Parathyroid adenoma (tissue), 2 donors: ENCODE data around the gene ARMCX5.

Source experiments
- H2AFZ ChIP-seq: fragments of 300-600 bp; sonication (generic); one replicate; pipeline ENCODE4 v1.7.0; 2017; ENCODE audit warnings: antibody characterized with exemption, mild to moderate bottlenecking
- H3K27ac ChIP-seq: fragments of 300-600 bp; sonication (generic); one replicate; pipeline ENCODE4 v1.7.0; 2017
- H3K27me3 ChIP-seq: fragments of 300-600 bp; sonication (generic); one replicate; pipeline ENCODE4 v1.7.0; 2017; ENCODE audit warnings: low read length; ENCODE audit not compliant: control insufficient read depth, insufficient read depth
- H3K36me3 ChIP-seq: fragments of 300-600 bp; sonication (generic); one replicate; pipeline ENCODE4 v1.7.0; 2017; ENCODE audit warnings: low read length; ENCODE audit not compliant: control insufficient read depth, insufficient read depth
- H3K4me1 ChIP-seq: fragments of 300-600 bp; sonication (generic); one replicate; pipeline ENCODE4 v1.7.0; 2017; ENCODE audit warnings: control low read depth
- H3K4me2 ChIP-seq: fragments of 300-600 bp; sonication (generic); one replicate; pipeline ENCODE4 v1.7.0; 2017; ENCODE audit warnings: low read length
- H3K4me3 ChIP-seq: fragments of 300-600 bp; sonication (generic); one replicate; pipeline ENCODE4 v1.7.0; 2017; ENCODE audit warnings: low read depth, low read length
- H3K79me2 ChIP-seq: fragments of 300-600 bp; sonication (generic); one replicate; pipeline ENCODE4 v1.7.0; 2017; ENCODE audit warnings: control low read depth
- H3K9ac ChIP-seq: fragments of 300-600 bp; sonication (generic); one replicate; pipeline ENCODE4 v1.7.0; 2017; ENCODE audit warnings: mild to moderate bottlenecking
- H3K9me3 ChIP-seq: fragments of 300-600 bp; sonication (generic); one replicate; pipeline ENCODE4 v1.7.0; 2017; ENCODE audit warnings: low read length; ENCODE audit not compliant: control insufficient read depth
- TF ChIP-seq, protein P1 (sequence below): fragments of 300-600 bp; sonication (generic); IDR thresholded peaks from one replicate; pipeline ENCODE4 v1.7.0; 2017; ENCODE audit warnings: antibody characterized with exemption, mild to moderate bottlenecking
- donor health status: primary hyperparathyroidism.

Gene ARMCX5

GRCh38 chrX:102593367-102593766 lies 5.9 kb upstream of the ARMCX5 start:
- no peaks in the 10 kb centered on the region for H3K27me3 ChIP-seq
- H3K9me3 ChIP-seq = no peaks in the 10 kb centered on the region
- no peak overlapping the region for H2AFZ ChIP-seq
- H3K9ac ChIP-seq = no peak overlapping the region
- no peaks in the 10 kb centered on the region for H3K36me3 ChIP-seq
- no peaks in the 10 kb centered on the region for H3K4me1 ChIP-seq
- no peak overlapping the region for H3K4me3 ChIP-seq
- no peak overlapping the region for H3K4me2 ChIP-seq
- H3K79me2 ChIP-seq = no peaks in the 10 kb centered on the region
- TF ChIP-seq, protein P1, sequence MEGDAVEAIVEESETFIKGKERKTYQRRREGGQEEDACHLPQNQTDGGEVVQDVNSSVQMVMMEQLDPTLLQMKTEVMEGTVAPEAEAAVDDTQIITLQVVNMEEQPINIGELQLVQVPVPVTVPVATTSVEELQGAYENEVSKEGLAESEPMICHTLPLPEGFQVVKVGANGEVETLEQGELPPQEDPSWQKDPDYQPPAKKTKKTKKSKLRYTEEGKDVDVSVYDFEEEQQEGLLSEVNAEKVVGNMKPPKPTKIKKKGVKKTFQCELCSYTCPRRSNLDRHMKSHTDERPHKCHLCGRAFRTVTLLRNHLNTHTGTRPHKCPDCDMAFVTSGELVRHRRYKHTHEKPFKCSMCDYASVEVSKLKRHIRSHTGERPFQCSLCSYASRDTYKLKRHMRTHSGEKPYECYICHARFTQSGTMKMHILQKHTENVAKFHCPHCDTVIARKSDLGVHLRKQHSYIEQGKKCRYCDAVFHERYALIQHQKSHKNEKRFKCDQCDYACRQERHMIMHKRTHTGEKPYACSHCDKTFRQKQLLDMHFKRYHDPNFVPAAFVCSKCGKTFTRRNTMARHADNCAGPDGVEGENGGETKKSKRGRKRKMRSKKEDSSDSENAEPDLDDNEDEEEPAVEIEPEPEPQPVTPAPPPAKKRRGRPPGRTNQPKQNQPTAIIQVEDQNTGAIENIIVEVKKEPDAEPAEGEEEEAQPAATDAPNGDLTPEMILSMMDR = no peak
- H3K27ac ChIP-seq = no peak overlapping the region

DNA sequence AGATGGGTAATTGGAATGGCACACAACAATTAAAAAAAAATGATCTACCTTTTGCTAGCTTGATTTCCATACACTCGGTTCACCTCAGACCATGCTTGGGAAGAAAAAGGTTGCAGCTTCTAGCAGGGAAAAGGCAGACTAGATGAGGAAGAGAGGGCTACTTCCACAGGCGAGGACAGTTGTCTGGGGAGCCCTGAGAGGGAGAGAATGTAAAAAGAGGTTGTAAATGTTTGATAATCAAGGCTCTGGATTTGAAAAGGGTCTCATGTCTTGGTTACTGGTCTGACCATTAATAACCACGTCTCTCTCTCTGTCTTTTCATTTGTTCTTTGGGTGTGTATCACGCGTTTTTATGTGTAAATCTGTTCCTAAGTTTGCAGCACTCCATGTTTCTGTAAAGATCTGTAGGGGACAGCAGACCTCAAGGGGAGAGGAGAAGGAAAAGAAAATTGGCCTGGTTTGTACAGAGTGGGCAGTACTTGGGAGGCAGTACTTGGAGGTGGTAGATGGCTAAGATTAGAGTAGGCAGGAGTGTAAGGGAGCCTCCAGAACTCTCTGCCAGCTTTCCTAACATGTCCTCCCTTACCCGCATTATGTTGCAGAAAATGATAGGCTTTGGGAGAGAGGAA lies 750 bp downstream of the ARMCX5 start:
- TF ChIP-seq, protein P1 = no peak
- Histone ChIP-seq H3K4me2 (peak overlapping the region; percentile 75), H3K4me1 (no peaks in the 10 kb centered on the region), H3K27me3 (no peaks in the 10 kb centered on the region), H3K27ac (peak overlapping the region; percentile 93), H3K4me3 (peak overlapping the region; percentile 86), H3K36me3 (no peaks in the 10 kb centered on the region), H2AFZ (peak overlapping the region; percentile 87), H3K9me3 (no peaks in the 10 kb centered on the region), H3K9ac (peak overlapping the region; percentile 76), H3K79me2 (no peaks in the 10 kb centered on the region)

- H3K9me3 ChIP-seq = no peaks in the 10 kb centered on the region
- H3K4me2 ChIP-seq = no peak overlapping the region
- H3K4me3 ChIP-seq = no peak overlapping the region
- H3K79me2 ChIP-seq = no peaks in the 10 kb centered on the region
- no peak overlapping the region for H3K9ac ChIP-seq
- TF ChIP-seq, protein P1 = no peak
- no peaks in the 10 kb centered on the region for H3K27me3 ChIP-seq
- H3K27ac ChIP-seq = no peak overlapping the region
- H3K4me1 ChIP-seq = no peaks in the 10 kb centered on the region
- no peaks in the 10 kb centered on the region for H3K36me3 ChIP-seq
- H2AFZ ChIP-seq = no peak overlapping the region
These were observed 5.0 kb downstream of the ARMCX5 start for GRCh38 chrX:102604327-102604726.

- H3K27me3 ChIP-seq = no peaks in the 10 kb centered on the region
- no peaks in the 10 kb centered on the region for H3K4me1 ChIP-seq
- no peak overlapping the region for H2AFZ ChIP-seq
- H3K36me3 ChIP-seq = no peaks in the 10 kb centered on the region
- H3K4me2 ChIP-seq = no peak overlapping the region
- H3K27ac ChIP-seq = no peak overlapping the region
- no peak overlapping the region for H3K9ac ChIP-seq
- H3K9me3 ChIP-seq = no peaks in the 10 kb centered on the region
- TF ChIP-seq, protein P1 = no peak
- H3K4me3 ChIP-seq = no peak overlapping the region
- no peaks in the 10 kb centered on the region for H3K79me2 ChIP-seq
These were observed 6.8 kb downstream of the ARMCX5 start for GRCh38 chrX:102606115-102606514.

DNA sequence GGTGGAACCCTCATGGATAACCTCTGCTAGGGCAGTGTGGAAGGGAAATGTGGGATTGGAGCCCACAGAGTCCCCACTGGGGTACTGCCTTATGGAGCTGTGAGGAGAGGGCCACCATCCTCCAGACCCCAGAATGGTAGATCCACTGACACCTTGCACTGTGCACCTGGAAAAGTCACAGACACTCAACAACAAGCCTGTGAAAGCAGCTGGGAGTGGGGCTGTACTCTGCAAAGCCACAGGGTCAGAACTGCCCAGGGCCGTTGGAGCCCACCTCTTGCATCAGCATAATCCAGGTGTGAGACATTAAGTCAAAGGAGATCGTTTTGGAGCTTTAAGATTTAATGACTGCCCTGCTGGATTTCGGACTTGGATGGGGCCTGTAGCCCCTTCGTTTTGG lies 11.6 kb downstream of the ARMCX5 start:
- Histone ChIP-seq H3K4me2 (no peak overlapping the region), H3K79me2 (no peaks in the 10 kb centered on the region), H3K36me3 (no peaks in the 10 kb centered on the region), H3K4me3 (no peak overlapping the region), H3K27ac (no peak overlapping the region), H3K9ac (no peak overlapping the region), H2AFZ (no peak overlapping the region), H3K27me3 (no peaks in the 10 kb centered on the region), H3K4me1 (no peaks in the 10 kb centered on the region), H3K9me3 (no peaks in the 10 kb centered on the region)
- TF ChIP-seq, protein P1 = no peak
